H7 (cell line): ENCODE results near the gene ODAD3. TPM values are rescaled to one million over a fixed set of nuclear protein-coding genes. Genes with fewer than 3 reads are reported as not detected.
"Not testable (repeated sequence)": the region's sequence is repeated elsewhere in the genome, so short reads cannot be mapped to it uniquely, and the experiment has no call there.

Experiments used
- DNase-seq: peaks from one replicate; pipeline ENCODE4 v3.0.0; 2012
- H3K27me3 ChIP-seq: 2 replicates; pipeline ENCODE4 v1.6.0; 2011; ENCODE audit warnings: mild to moderate bottlenecking, low read length; ENCODE audit not compliant: control insufficient read depth, insufficient read depth
- H3K36me3 ChIP-seq: replicated peaks from 2 replicates; pipeline ENCODE4 v1.5.1; 2011; ENCODE audit warnings: low read length; ENCODE audit not compliant: control insufficient read depth, insufficient read depth
- H3K4me3 ChIP-seq: 2 replicates; pipeline ENCODE4 v1.5.1; 2011; ENCODE audit warnings: low read depth, mild to moderate bottlenecking, control low read depth, low read length, moderate library complexity; ENCODE audit not compliant: insufficient read depth
- total RNA-seq: library from RNA; depleted of rRNA; stranded (reverse); fragments of >200 nt; shearing (Covaris generic); gene quantifications from 2 replicates; pipeline ENCODE4 v1.2.3, GENCODE V29; 2014

The ODAD3 gene
- total RNA-seq, 1 experiment from 2014 or later, result 0.66 TPM

- not testable (repeated sequence) for H3K27me3 ChIP-seq, DNase-seq, H3K4me3 ChIP-seq
- H3K36me3 ChIP-seq, result peaks cover 16% of the 10 kb centered on the region
Measured at GRCh38 chr19:11433526-11433925, 1.4 kb downstream of the ODAD3 start.

GRCh38 chr19:11426656-11427055 lies 8.3 kb downstream of the ODAD3 start:
- H3K27me3 ChIP-seq, result peaks cover 24% of the 10 kb centered on the region
- DNase-seq, result peak; percentile 18
- no peaks in the 10 kb centered on the region for H3K36me3 ChIP-seq
- H3K4me3 ChIP-seq, result no peak overlapping the region

GRCh38 chr19:11425719-11426457 lies 9.0 kb downstream of the ODAD3 start:
- peak; percentile 89 for DNase-seq
- Histone ChIP-seq H3K4me3 (no peak overlapping the region), H3K36me3 (no peaks in the 10 kb centered on the region), H3K27me3 (peaks cover 31% of the 10 kb centered on the region)

- H3K27me3 ChIP-seq, result peaks cover 50% of the 10 kb centered on the region
- no peaks in the 10 kb centered on the region for H3K36me3 ChIP-seq
- DNase-seq, result peak; percentile 41
- H3K4me3 ChIP-seq, result no peak overlapping the region
Measured at GRCh38 chr19:11423791-11424181, 11.1 kb downstream of the ODAD3 start.

- Histone ChIP-seq H3K27me3 (peaks cover 55% of the 10 kb centered on the region), H3K4me3 (no peak overlapping the region), H3K36me3 (no peaks in the 10 kb centered on the region)
- peak; percentile 18 for DNase-seq
Measured at GRCh38 chr19:11423164-11423790, 11.6 kb downstream of the ODAD3 start.

GRCh38 chr19:11422163-11423065 lies 12.5 kb downstream of the ODAD3 start:
- Histone ChIP-seq H3K36me3 (no peaks in the 10 kb centered on the region), H3K27me3 (peaks cover 58% of the 10 kb centered on the region), H3K4me3 (peak overlapping the region; percentile 60)
- DNase-seq, result peak; percentile 93

- H3K36me3 ChIP-seq, result no peaks in the 10 kb centered on the region
- DNase-seq, result peak; percentile 93
- peaks cover 61% of the 10 kb centered on the region for H3K27me3 ChIP-seq
- H3K4me3 ChIP-seq, result peak overlapping the region; percentile 60
Measured at GRCh38 chr19:11421371-11422098, 13.4 kb downstream of the ODAD3 start.

GRCh38 chr19:11420429-11421370 lies 14.2 kb downstream of the ODAD3 start:
- Histone ChIP-seq H3K27me3 (peaks cover 63% of the 10 kb centered on the region), H3K4me3 (peak overlapping the region; percentile 60), H3K36me3 (peaks cover under 1% of the 10 kb centered on the region; the same call in 1 of the 2 replicates)
- peak; percentile 78 for DNase-seq

- peak; percentile 92 for DNase-seq
- Histone ChIP-seq H3K36me3 (peaks cover 4% of the 10 kb centered on the region), H3K4me3 (peak within 1 kb of the TSS; percentile 79), H3K27me3 (peaks cover 61% of the 10 kb centered on the region)
Measured at GRCh38 chr19:11418549-11419506, 16.1 kb downstream of the ODAD3 start, which contains the start of gene RGL3. TSS of gene RGL3 (minus strand) at chr19:11419314. CDS start at chr19:11419278, 36 bp downstream.

GRCh38 chr19:11418094-11418548 lies 16.8 kb downstream of the ODAD3 start:
- H3K4me3 ChIP-seq, result peak overlapping the region; percentile 79
- H3K36me3 ChIP-seq, result peaks cover 4% of the 10 kb centered on the region
- peaks cover 54% of the 10 kb centered on the region for H3K27me3 ChIP-seq
- DNase-seq, result no peak

- DNase-seq, result peak; percentile 5
- peaks cover 40% of the 10 kb centered on the region for H3K27me3 ChIP-seq
- H3K4me3 ChIP-seq, result no peak overlapping the region
- H3K36me3 ChIP-seq, result peaks cover 4% of the 10 kb centered on the region
Measured at GRCh38 chr19:11416346-11417052, 18.4 kb downstream of the ODAD3 start.

- Histone ChIP-seq H3K4me3 (no peak overlapping the region), H3K36me3 (peaks cover 4% of the 10 kb centered on the region), H3K27me3 (peaks cover 21% of the 10 kb centered on the region)
- DNase-seq, result no peak
Measured at GRCh38 chr19:11414544-11414943, 20.4 kb downstream of the ODAD3 start.
